ENCODE data around the gene DDHD1.
A peak's percentile ranks its signal among the peaks of the same experiment; 100 is the strongest.
"Not testable (repeated sequence)": the region's sequence is repeated elsewhere in the genome, so short reads cannot be mapped to it uniquely, and the experiment has no call there.

Gene DDHD1

DNA sequence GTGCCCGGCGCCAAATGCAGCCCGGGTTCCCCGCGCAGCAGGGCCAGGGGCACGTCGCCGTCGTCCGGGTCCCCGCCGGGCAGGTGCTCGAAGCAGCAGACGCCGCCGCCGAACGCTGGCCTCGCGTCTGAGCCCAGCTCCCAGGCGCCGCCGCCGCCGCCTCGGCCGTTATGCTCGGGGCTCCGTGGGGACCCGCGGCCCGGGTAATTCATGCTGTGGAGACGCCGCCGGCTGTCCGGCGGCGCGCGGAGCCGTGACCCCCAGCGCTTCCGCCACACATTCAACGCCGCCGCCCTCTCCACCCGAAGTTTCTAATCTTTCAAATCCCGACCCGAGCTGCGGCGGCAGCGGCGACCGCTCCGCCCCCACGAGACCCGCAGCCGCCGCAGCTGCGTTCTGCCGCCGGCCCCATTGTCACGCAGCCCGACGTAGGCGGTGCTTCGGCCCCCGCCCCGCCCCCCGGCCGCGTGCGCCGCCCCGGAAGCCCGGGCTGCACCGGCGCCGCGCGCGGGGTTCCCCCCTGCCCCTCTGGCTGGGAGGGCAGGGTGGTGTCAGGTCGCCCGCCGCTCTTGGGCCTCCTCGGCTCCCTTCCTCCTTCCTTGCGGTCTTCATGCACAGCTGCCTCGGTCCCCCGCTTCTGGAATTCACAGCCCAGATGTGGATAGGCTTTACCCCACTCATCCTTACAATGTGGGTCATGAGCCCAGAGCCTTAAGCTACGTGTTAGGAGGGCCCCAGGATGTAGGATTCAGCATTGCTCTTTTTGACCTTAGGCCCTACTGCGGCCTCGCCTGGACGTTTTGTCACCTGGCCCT is at the start of gene DDHD1:
TSS of gene DDHD1 (minus strand) at position 437 of the 815 bp plus-strand sequence. CDS start at position 212, 225 bp downstream.
- DNase-seq = peak; percentile 76 to 81

DNA sequence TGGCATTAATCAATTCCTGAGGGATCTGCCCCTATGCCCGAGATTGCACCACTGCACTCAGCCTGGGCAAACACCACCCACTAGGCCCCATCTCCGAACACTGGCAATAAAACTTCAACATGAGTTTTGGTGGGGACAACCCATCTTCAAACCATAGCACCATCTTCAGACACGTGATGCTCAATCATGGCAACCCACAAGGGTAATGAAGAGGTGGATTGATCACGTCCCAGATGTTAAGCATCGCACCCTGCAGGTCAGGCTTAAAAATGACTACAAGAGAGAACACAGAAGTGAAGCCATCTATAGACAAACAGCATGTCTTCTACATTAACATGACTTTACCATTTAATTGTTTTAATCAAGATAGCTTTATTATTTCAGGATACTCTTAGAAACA is 42.8 kb upstream of the DDHD1 start:
- DNase-seq = no peak

DNA sequence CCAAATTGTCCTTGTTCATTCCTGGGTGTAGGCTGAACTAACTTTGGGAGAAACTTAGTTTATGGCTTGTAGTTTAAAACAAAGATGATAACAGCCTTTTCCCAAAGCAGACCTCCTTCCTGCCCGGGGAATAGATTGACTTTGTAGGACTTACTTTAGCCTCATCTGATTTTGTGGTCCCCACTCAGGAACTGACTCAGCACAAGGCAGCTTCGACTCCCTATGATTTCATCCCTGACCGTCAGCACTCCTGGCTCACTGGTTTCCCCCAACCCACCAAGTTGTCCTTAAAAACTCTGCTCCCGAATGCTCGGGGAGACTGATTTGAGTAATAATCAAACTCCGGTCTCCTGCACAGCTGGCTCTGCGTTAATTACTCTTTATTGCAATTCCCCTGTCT is 40.1 kb upstream of the DDHD1 start:
- no peak for DNase-seq

DNA sequence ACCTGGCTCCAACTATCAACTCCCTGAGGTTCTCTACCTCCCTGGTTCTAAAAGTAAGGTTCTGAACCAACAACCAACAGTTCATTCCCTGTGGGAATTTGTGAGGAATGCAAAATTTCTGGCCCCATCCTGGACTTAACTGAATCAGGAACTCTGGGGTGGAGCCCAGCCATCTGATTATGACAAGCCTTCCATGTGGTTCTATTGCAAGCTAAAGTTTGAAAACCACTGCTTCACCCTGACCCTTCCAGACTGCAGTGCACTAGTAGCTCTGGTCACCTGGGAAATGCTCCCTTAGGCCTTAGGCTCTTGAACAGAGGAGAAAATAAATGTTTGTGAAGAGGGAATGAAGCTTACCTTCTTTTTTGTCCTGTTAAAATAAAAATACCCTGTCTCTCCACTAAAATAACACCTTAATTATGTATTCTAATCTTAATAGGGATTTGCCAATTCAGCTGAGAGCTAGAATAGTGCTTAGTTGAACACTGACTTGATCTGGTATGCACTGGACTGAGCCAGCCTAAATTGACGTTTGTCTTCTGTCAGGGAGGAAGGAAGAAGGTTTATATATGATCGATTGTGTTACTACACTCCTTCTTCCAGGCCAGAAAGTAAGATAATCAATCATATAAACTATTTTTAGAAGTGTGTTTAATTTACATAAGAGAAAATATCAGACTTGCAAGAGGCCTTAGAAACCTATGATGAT is 39.1 kb upstream of the DDHD1 start:
- DNase-seq = no peak

DNA sequence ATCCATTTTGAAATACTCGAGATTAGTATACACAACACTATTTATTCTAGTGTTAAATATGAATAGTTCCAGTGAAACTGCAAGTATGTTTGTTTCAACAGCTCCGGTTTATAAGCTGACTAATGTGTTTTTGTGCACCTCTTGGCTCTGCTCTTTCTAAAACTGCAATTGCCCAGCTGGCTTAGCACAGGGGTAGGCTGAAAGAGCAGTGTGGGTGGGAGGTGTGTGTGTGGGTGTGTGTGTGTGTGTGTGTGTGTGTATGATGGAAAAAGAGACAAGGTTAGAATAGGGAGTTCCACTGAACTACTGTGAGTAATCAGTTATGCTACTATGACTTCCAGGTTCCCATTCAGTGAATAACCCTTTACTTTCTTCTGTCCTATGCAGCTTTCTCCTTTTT is 37.8 kb upstream of the DDHD1 start:
- no peak for DNase-seq

DNA sequence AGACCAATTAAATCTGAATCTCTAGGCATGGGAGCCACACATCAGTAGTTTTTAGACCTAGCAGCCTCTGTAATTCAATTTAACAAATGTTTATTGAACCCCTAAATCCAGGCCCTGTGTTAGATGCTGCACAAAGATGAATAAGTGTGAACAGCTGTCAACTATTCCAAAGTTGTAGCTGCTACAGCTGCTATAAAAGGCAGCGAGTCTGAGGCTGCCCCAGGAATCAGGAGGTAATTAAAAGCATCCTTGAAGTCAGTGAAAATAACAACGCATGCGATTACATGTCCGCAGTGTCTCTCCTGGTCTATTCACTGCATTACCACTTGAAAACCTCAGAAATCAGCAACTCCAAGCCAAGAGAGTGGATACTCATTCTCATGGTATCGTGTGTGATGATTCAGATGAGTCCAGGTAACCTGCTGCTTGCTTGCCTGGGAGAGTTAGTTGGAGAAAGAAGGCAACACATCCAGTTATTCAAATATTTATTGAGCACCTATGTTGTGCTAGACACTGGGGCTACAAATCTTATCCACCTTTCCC is 34.9 kb upstream of the DDHD1 start:
- DNase-seq = no peak

DNA sequence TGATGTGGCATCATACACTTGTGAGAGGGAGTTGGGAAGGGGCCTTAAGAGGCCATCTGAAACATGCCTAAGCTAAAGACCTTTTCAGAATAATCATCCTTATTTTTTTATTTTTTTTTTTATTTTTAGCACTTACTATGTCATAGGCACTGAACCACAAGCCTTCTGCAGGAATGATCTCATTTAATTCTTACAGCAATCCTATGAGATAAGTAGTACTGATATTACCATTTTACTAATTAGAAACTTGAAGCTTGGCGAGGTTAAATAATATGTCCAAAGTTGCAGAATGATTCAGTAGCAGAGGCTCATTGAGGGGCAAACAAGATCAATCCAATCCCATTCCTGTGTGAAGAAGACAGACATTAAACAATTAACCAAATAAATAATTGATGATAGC is 33.4 kb upstream of the DDHD1 start:
- no peak for DNase-seq

DNA sequence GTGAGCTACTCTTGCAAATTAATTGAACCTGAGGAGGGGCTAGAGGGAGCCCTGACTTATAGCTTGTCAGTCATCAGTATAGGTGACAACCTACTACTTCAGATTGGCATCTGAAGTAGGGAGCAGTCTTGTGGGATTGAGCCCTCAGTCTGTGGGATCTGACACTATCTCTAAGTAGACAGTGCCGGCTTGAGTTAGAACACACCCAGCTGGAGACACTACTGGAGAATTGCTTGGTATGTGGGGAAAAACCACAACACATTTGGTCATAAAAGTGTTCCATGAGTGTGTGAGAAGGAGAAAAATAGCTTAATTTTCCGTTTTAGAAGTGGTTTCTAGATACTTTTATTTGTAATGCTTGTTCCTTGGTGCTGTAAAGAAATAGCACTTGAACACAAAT is 30.5 kb upstream of the DDHD1 start:
- DNase-seq = no peak

DNA sequence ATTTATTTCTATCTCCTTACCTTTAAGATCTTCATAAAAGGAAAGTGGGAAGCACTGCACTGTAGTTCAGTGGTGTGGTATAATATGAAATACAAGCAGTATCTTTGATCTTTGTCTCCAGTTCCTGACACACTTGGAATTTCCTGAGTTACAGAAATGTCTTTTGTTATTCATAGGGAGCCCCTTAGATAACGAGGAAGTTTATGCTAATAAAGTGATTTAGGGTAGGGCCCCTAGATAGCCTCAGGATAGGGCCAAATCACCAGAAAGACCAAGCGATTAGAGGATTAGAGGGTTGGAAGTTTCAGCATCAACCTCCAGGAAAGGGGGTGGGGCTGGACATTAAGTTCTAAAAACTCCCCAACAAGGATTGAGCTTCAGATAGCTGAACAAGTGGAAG is 29.9 kb upstream of the DDHD1 start:
- DNase-seq = no peak

DNA sequence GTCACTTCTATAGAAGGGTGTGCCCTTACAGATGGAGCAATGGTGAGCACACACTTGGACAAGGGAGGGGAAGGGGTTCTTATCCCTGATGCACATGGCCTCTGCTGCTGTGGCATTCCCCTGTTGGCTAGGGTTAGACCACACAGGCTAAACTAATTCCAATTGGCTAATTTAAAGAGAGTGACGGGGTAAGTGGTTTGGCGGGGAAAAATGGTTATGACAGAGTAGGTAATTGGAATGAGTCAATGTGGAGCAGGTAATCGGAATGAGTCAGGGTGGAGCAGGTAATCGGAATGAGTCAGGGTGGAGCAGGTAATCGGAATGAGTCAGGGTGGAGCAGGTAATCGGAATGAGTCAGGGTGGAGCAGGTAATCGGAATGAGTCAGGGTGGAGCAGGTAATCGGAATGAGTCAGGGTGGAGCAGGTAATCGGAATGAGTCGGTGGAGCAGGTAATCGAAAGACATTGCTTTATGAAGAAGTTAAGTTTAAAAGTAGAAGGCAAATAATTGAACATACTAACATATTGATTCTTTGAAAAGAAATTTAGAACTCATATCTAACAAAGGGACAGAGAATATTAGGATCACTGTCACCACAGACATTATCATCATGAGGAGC is 28.4 kb upstream of the DDHD1 start:
- not testable (repeated sequence) for DNase-seq

DNA sequence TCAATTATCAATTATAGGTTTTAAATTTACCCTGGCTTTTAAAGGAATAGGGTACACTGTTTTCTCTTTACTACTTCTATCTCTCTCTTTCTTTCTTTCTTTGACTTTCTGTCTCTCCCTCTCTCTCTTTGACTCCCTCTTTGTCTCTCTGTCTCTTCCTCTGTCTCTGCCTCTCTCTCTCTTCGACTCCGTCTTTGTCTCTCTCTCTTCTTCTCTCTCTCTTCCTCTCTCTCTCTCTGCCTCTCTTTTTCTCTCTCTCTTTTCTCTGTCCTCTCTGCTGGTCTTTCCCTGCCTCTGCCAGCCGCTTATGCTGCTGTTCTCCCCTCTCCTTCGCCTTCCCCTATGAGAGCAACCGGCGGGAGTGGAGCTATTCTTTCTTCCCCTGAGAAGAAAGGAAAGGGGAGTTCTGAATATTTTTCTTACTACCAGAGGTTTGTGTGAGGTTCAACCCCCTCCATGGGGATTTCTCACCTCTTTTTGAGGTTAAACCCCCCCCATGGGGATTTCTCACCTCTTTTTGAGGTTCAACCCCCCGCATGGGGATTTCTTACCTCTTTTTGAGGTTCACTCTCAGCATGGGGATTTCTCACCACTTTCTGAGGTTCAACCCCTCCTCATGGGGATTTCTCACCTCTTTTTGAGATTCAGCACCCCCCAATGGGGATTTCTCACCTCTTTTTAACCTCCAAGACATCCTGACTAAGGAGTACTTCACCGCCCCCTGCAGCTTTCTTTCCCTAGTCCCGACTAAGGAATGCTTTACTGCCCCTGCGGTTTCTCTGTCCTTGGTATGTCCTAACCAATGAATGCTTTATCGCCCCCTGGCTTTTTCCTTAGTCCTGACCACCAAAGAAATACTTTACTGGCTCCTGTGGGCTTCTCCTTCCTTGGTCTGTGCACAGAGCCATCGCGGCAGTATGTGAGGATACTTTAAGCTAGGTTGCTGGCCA is 27.4 kb upstream of the DDHD1 start:
- no peak for DNase-seq

DNA sequence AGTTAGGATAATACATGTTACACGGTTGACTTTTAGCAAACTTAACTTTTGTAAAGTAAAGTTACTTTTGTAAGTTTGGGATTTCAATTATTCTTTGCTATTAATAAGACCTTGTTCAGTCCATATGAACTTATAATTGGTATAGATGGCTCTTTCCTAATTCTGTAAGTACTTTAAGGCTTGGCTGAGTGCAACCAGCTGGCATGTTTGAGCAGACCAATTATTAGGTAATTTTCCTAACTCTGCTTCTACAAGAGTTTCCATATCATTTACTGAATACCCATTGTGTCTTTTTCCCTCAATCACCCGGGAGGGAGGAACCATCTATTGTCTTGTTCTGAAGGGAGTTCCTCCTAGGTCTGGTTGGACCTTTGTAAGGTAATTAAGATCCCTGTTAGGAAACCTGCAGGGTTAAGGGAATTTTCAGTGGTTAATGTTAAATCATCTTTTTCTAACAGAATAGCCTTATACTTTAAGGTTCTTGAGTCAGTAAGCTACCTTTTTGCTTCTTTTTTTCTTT is 26.4 kb upstream of the DDHD1 start:
- not testable (repeated sequence) for DNase-seq

DNA sequence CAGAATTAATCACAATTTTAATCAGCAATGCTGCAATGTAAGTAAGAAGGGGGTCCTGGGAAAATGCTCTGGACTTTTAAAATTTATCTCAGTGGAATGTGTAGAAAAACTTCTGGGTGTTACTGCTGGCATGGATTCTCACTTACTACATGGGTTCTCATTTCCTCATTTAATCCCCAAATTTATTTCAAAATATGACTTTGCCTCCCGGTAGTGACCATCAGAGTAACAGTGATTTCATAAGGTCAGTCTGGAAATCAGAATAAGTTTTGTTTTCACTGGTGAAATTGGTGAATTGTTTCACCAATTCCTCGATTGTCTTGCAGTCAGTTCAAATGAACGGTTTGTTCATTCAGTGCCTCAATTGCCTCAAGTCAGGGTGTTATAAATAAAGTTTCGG is 22.3 kb upstream of the DDHD1 start:
- DNase-seq = no peak

DNA sequence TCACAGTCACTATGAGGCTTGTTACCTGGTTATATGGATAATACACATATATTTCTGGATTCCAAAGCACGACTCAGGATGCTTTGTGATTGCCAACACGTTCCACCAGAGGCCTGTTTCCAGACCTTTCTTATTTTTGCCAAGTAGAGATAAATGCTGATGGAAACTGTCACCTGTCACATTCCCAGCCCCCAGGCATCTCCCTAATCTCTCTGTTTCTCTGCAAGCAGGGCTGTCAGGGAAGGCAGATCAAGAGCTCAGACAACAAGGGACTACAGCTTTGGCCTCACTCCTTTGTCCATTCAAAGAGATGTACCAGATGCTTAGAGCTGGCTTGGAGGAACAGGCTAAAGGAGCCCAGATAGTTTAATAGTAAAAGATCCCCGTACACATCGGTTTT is 21.8 kb upstream of the DDHD1 start:
- DNase-seq = no peak

DNA sequence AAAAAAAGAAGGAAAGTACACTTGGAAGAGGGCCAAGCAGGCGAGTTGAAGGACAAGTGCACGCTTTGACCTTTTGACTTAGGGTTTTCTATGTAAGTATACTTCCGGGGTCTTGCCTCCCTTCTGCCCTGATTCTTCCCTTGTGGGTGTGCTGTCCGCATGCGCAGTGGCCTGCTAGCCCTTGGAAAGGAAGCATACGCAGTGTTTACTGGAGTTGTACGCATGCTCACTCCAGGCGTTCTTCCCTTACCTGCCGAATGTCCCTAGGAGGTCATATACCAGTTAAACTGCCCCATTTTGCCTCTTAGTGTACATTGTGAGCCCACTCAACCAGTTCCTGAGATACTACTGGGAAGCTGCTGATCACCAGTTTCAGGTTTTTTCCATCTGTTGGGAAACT is 15.7 kb upstream of the DDHD1 start:
- no peak for DNase-seq

DNA sequence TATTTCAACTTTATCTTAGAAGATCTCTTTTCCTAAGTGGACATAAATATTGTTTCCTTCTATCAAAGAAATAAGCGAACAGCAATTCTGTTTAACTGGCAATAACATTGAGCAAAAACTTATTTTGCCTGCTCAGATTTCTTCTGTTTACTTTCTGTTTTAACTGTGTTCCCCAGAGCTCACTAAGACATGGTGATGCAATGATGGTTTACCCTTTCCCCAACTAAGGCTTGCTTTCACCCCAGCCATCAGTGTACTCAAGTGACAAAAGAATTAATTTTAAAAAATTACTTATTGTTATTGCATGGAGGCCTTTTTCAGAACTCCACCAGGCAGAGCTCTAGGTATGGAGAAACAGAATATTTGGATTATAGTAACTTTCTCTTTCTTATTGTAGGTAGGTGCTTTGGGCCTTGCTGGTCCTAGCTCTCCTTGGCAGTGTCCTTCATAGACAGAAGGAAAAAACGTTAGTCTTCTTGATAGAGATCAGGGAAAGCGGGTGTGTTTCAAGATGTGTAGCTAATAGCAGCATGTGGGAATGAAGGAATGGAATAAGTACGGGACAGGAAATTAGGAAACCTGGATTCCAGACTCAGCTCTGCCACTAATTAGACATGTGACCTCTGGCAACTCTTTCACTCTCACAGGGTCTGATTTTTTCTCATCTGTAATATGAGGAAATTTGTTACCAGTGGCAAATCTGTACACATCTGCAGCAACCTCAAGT is 14.6 kb upstream of the DDHD1 start:
- no peak for DNase-seq

DNA sequence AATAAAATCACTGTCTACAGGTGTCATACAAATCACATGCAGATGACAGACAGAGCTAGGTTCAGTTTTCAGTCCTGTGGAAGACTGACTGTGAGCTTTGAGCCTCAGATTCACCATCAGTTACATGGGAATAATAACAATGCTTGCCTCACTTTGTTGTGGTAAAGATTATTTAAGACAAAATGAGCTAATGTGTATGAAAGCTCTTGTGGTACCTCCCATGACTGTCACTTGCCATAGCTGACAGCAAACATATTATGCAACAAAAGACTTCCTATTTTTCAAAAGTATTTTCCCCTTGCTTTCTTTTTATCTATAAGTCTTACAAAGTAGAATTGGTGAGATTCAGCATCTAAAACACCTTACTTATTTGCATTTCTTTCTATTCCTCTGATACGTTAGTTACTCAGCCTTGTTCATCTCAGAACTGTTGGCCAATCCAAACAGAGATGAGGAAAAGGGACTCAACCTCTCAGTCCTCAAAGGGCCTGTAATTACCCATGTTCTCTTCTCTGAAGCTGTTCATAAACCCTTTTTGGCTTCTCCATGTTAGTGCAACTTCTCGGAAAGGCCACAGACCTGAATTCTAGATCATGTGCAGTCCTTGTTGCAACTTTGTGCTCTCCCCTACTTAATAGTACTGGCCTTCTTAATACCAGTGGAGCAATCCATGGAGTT is 8.8 kb upstream of the DDHD1 start:
- no peak for DNase-seq

DNA sequence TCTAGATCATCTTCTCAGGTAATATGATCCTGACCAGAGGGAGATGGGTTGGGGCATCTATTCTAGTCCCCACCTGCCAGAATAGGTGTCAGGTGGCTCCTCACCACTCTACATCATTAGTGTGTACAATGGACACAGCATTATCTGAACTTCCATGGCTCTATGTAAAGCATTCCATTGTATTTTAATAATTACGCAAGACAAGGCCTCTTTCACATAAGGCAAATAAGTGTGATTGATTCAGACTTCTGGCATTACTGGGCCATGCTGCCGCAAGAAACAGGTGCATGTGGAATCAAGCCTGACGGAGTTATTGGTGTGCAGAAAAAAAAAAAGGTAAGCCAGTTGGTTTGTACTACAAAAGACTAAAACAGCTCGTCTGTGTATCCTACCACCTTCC is 3.1 kb upstream of the DDHD1 start:
- no peak for DNase-seq

DNA sequence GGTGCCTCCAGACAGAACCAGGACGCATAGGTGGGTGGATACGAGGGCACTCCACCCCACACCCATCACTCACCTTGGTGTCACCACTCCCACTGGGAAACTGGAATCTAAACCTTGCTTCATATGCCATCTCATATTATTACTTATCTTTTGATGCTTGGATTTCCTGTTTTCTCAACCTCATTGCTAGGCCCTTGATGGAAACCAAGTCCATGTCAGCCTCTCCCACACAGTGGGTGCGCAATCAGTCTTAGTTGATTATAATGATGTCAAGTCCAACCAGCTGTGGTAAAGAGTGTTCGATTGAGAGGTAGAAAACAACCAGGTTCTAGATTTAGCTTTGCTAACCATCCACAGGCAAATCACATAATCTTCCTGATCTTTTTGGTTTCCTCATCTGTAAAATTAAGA is 584 bp upstream of the DDHD1 start:
- DNase-seq = no peak

DNA sequence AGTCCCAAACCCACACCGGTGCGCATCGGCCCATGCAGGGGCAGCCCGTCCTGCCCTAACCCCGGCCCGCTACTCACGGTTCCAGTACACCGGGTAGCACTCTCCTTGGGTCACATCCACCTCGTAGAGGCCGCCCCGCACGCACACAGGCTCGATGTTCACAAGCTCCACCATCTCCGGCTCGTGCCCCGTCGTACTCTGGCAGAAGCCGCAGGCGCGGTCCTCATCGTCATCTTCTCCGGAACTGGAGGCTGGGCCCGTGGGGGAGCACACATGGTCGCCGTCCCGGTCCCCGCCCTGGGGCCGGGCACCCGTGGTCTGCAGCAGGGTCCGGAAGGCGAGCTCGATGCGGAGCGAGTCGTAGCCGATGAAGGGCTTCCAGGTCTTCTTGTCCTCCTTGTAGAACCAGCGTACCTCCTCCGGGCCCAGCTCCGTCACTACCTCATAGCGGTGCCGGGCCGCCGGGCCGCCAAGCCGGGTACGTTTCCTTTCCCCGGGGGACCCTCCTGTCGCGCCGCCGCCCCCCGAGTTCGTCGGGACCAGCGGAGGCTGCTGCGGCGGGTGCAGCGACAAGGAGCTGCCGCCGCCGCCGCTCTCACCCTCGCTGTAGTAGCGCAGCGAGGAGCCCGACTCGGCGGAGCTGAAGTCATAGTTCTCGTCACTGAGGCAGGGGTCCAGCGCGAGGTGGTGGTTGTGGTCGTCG is 788 bp downstream of the DDHD1 start:
- DNase-seq = peak in 1 of 2 experiments; percentile 23
